GM19099 (cell line): ENCODE results near the gene PROSER2.

Experiments used
- POLR2A ChIP-seq: IDR thresholded peaks from 3 replicates; pipeline ENCODE4 v1.6.1; 2011; ENCODE audit warnings: low read depth; ENCODE audit not compliant: insufficient read length; ENCODE audit errors: extremely low read depth

The PROSER2 gene

GRCh38 chr10:11822026-11822756, 965 bp upstream of the PROSER2 start:
- TF ChIP-seq POLR2A, result no peak

DNA sequence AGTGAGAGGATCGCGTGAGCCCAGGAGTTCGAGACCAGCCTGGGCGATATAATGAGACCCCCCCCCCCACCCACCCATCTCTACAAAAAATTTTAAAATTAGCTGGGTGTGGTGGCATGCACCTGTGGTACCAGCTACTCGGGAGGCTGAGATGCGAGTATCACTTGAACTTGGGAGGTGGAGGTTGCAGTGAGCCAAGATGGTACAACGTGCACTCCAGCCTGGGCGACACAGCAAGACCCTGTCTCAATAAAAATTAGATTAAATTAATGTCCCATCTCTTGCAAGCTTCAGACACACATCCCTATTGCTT, 391 bp upstream of the PROSER2 start:
- TF ChIP-seq POLR2A, result no peak

GRCh38 chr10:11823989-11824346, 812 bp downstream of the PROSER2 start:
- no peak for TF ChIP-seq POLR2A

DNA sequence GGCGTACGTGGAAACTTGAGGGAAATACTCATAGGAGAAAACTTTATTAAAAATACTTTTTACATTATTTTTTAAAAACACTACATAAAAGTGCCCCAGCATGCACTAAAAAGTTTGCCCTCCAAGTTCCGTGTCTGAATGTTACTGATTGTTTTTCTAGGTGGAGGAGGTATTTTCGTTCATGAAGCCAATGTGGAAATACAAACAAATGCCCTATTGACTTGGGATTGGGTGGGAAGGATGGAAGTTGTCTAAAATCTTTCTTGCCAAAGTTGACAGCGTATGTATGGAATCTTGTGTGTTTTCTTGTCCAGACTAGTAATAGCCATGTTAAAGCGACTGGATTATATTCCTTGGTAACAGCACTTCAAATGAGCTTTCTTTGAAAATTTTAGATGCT, 1.2 kb downstream of the PROSER2 start:
- TF ChIP-seq POLR2A, result no peak

DNA sequence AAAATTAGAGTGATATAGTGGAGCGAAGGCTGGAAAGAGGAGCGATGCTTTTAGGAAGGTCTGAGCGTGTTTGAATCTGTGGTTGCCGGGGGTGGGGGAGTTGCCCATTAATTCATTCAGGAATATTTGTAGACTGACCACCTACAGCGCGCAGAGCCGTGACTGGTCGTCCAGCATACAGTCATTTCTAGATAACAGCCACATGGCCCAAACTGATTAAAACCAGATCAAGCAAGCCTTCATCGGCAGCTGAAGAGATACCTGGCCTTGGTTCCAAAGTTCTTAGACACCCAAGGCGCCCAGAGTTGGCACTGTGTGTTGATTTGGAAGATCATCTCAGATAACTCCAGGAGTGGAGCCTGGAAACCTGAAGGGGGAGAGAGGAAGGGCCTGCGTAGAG, 1.7 kb downstream of the PROSER2 start:
- no peak for TF ChIP-seq POLR2A

GRCh38 chr10:11825796-11826414, 2.7 kb downstream of the PROSER2 start:
- no peak for TF ChIP-seq POLR2A

DNA sequence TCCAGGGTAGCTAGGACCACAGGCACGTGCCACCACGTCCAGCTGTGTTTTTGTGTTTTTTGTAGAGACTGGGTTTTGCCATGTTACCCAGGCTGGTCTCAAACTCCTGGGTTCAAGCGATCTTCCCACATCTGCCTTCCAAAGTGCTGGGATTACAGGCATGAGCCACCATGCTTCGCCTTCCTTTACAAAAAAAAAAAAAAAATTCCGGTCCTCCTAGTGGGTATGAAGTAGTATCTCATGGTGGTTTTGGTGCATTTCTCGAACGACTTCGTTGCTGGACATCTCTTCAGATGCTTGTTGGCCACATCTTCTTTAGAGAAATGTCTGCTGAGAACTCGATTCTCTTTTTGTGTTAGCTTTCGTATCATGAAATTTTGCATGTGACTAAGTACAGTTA, 3.9 kb downstream of the PROSER2 start:
- no peak for TF ChIP-seq POLR2A

- TF ChIP-seq POLR2A, result no peak
Observed at GRCh38 chr10:11827414-11827813, 4.3 kb downstream of the PROSER2 start.

DNA sequence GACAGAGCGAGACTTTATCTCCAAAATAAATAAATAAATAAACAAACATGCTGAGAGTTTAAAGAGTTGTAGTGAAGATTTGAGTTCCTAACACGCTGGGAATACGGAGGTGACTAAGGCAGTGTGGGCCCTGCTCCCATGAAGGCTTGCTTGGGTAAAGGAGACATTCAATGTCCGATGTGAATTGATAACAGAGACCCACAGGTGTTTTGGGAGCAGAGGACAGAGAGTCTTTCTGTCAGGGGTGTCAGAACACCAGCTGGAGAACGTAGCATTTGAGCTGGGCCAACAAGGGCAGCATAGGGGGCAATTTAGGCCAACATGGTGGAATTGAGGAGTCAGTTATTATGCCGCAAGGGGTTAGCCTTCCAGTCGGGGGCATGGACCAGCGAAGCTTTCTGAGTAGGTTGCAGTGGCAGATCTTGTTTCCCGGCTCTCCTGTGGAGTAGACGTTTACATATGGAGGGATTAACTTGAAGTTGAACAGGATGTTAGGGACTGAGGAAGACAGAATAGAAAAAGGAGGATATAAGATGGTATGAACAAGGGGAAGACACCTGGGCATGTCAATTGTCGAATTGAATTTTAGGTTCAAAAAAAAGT, 5.6 kb downstream of the PROSER2 start:
- no peak for TF ChIP-seq POLR2A

DNA sequence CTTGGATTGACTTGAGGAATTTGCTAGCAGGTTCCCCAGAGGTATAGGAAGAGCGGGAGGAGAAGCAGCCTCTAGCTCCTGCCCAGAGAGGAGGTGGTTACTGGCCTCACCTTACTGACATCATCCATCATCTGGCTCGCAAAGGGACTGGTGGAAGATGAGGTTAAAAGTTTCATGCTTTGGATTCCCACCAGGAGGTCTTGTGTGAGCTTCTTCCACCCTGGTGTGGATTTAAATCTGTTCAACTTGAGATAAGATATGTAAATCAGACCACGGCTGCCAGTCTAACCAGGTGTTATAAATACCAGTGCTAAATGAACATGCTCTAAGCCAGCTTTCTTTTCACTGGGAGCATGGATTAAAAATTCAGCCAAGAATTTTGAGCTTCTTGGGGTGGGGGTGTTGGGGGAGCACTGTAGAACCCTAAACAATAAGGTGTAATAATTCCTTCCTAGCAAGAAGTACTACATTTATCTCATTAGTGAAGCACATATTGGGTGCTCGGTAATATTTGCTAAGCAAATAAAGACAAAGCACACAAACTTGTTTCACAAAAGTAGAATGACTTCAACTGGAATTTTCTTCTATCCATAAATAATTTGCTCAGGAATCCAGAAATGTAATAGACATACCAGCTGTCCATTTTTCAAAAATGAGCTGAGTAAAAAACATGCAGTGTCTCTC, 7.8 kb downstream of the PROSER2 start:
- TF ChIP-seq POLR2A, result no peak

- no peak for TF ChIP-seq POLR2A
Observed at GRCh38 chr10:11831520-11831951, 8.4 kb downstream of the PROSER2 start.

GRCh38 chr10:11832042-11832441, 8.9 kb downstream of the PROSER2 start:
- no peak for TF ChIP-seq POLR2A

GRCh38 chr10:11835061-11835460, 11.9 kb downstream of the PROSER2 start:
- no peak for TF ChIP-seq POLR2A

- TF ChIP-seq POLR2A, result no peak
Observed at GRCh38 chr10:11835704-11836103, 12.5 kb downstream of the PROSER2 start.

DNA sequence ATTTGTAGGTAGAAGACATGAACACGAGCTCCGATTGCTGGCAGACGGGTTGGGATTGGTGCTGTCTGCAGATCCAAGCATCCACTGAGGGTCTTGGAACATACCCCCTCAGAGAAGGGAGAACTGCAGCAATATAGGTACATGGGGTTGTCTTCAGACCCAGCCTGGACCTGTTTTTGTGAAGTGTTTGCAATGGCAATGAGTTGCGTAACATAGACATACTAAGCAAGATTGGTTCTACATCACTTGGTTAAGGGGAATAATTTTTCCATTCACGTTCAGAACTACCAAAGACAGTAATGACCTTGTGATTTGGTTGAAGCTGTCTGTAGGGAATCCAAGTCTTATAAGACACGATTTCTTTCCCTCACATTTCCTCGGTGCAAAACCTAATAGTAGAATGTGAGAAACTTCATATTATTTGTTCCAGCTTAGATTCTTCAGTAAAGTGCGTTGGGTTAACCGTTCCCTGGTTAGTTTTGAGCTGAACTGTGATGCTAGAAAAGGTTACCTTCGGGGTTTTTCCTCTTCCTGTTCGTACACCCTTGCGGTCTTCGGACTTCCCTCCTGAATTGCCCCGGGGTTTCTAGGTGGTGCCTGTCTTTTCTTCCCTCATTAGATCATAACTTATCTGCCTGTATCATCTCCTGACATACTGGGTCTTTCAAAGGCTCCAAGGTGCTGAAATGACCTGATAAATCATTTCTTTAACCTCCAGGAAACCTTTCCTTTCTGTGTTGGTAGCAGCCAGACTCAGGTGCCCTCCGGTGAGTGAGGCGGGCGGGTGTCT, 14.4 kb downstream of the PROSER2 start:
- no peak for TF ChIP-seq POLR2A
